ENCODE data around the gene STING1.

DNA sequence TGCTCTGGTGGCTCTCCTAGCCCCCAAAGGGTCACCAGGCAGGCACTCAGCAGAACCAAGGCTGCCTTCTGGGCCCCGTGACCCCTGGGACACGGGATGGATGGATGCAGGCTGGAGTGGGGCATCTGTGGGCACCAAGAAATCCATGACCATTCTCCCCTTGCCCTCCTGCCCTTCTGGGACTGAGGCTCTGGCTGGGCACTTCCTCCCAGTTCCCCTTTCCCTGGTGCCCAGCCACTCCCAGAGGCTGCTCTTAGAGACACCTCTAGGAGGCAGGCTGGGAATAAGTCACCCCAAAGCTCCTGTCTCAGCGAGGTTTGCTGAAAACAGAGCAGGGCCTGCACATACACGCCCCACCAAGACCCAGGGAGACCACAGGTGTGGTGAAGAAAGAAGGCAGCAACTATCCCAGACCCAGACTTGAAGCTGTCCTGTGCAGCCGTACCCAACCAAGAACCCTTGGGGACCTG lies 943 bp downstream of the STING1 start:
- TF ChIP-seq, protein P1, sequence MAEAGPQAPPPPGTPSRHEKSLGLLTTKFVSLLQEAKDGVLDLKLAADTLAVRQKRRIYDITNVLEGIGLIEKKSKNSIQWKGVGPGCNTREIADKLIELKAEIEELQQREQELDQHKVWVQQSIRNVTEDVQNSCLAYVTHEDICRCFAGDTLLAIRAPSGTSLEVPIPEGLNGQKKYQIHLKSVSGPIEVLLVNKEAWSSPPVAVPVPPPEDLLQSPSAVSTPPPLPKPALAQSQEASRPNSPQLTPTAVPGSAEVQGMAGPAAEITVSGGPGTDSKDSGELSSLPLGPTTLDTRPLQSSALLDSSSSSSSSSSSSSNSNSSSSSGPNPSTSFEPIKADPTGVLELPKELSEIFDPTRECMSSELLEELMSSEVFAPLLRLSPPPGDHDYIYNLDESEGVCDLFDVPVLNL (CRISPR knock-in tag; IDR thresholded peaks at IDR 0.05; ENCODE audit: borderline replicate concordance, low read depth) = no peak
- TF ChIP-seq FOXJ3 (CRISPR knock-in tag; IDR thresholded peaks at IDR 0.05; ENCODE audit: borderline replicate concordance) (no peak), ZNF138 (CRISPR knock-in tag; conservative IDR thresholded peaks at IDR 0.05) (no peak), GABPB1 (CRISPR knock-in tag; IDR thresholded peaks at IDR 0.05) (no peak), JAZF1 (CRISPR knock-in tag; IDR thresholded peaks at IDR 0.05) (no peak), NR3C1 (CRISPR knock-in tag; conservative IDR thresholded peaks at IDR 0.05; ENCODE audit: low read depth) (no peak), NR2C2 (CRISPR knock-in tag; IDR thresholded peaks at IDR 0.05) (no peak), RELA (CRISPR knock-in tag; IDR thresholded peaks at IDR 0.05; ENCODE audit: borderline replicate concordance) (no peak)
- TF ChIP-seq, protein P2, sequence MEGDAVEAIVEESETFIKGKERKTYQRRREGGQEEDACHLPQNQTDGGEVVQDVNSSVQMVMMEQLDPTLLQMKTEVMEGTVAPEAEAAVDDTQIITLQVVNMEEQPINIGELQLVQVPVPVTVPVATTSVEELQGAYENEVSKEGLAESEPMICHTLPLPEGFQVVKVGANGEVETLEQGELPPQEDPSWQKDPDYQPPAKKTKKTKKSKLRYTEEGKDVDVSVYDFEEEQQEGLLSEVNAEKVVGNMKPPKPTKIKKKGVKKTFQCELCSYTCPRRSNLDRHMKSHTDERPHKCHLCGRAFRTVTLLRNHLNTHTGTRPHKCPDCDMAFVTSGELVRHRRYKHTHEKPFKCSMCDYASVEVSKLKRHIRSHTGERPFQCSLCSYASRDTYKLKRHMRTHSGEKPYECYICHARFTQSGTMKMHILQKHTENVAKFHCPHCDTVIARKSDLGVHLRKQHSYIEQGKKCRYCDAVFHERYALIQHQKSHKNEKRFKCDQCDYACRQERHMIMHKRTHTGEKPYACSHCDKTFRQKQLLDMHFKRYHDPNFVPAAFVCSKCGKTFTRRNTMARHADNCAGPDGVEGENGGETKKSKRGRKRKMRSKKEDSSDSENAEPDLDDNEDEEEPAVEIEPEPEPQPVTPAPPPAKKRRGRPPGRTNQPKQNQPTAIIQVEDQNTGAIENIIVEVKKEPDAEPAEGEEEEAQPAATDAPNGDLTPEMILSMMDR (IDR thresholded peaks at IDR 0.05) = no peak
- TF ChIP-seq, protein P3, sequence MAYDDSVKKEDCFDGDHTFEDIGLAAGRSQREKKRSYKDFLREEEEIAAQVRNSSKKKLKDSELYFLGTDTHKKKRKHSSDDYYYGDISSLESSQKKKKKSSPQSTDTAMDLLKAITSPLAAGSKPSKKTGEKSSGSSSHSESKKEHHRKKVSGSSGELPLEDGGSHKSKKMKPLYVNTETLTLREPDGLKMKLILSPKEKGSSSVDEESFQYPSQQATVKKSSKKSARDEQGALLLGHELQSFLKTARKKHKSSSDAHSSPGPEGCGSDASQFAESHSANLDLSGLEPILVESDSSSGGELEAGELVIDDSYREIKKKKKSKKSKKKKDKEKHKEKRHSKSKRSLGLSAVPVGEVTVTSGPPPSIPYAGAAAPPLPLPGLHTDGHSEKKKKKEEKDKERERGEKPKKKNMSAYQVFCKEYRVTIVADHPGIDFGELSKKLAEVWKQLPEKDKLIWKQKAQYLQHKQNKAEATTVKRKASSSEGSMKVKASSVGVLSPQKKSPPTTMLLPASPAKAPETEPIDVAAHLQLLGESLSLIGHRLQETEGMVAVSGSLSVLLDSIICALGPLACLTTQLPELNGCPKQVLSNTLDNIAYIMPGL (CRISPR knock-in tag; IDR thresholded peaks at IDR 0.05) = no peak
